Right forelimb (tissue), 1 donor: ENCODE data around the gene TBC1D21.
A peak's percentile ranks its signal among the peaks of the same experiment; 100 is the strongest.

Source experiments
- DNase-seq: peaks from one replicate; pipeline ENCODE4 v3.0.0-alpha.2; 2018

TBC1D21 gene

GRCh38 chr15:73891328-73892315 is 18.3 kb downstream of the TBC1D21 start:
- no peak for DNase-seq

- no peak for DNase-seq
These were observed 19.3 kb downstream of the TBC1D21 start for GRCh38 chr15:73892446-73893226.

GRCh38 chr15:73894133-73894814 is 20.9 kb downstream of the TBC1D21 start:
- DNase-seq, result no peak

DNA sequence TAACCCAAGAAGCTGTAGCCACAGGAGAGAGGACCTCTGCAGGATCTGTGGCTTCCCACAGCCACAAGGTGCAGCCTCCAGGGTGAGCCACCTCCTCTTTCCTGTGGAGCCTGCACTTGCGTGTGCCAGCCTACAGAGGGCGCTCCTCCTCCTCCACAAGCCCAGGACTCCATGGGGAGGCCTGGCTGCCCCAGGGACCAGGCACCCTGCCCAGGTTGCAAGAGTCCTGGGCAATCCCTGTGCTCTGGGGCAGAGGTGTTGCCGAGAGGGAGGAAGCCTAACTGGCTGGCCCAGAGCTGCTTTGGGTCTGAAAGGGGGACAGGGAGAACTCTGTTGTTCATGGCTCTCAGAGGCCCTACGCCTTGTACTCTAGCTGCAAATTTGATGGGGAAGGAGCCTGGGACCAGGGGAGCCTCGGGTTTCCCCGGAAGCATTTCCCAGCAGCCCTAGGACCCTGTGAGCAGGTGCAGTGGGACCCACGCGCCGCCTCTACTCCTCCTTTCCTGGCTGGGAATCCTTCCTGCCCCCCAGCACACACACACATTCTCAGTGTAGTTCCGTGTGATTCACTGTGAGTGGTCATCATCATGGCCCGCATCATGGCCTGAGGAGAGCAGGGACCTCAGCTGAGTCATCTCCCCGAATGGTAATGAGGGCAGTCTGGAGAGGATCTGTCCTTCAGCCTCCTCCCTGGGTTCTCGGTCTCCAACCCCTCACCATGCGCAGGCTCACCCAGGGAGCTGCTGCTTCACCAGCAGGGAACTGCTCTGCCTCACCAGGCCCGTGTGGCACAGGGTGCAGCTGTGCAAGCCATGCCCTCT is 24.3 kb downstream of the TBC1D21 start:
- DNase-seq, result no peak

GRCh38 chr15:73899197-73900094 is 26.1 kb downstream of the TBC1D21 start:
- no peak for DNase-seq

GRCh38 chr15:73900095-73900712 is 26.8 kb downstream of the TBC1D21 start:
- DNase-seq, result peak; percentile 54

GRCh38 chr15:73901126-73901810 is 27.9 kb downstream of the TBC1D21 start:
- no peak for DNase-seq

DNA sequence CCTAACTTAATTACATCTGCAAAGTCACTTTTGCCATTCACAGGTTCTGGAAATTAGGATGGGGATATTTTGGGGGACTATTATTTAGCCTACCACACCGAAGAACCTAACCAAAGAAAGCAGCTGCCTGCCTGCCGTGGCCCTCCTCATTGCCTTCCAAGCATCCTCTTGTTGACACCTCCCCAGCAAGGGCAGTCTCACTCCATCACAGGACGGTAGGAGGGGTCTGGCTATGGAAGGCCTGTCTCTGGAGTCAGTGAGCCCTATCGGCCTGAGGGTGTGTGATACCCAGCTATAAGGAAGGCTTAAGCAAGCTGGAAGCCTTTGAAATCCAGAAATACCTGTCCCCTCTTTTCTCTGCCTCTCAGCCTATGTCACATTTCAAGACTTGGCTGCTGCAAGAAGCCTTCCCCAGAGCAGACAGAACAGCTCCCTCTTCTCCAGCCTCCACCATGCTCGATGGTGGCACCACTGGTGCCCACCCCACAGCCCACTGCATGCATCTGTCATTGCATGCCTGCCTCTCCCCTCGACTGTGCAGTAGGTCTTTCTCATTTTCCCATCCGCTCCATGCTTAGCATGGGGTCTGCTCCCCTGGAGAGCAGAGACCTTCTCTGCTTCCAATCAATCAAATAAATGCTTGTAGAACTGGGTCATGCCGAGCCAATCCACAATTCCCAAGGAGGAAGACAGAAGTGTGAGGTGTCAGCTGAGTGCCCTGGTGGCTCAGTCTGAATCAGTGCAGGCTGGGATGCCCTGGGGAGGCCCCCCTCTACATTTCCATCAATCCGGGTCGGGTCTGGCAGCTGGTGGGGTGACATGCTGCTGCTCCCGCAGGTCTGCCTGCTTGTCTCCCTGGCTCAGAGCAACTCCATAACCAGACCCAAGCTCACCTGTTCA is 29.0 kb downstream of the TBC1D21 start:
- DNase-seq, result no peak

DNA sequence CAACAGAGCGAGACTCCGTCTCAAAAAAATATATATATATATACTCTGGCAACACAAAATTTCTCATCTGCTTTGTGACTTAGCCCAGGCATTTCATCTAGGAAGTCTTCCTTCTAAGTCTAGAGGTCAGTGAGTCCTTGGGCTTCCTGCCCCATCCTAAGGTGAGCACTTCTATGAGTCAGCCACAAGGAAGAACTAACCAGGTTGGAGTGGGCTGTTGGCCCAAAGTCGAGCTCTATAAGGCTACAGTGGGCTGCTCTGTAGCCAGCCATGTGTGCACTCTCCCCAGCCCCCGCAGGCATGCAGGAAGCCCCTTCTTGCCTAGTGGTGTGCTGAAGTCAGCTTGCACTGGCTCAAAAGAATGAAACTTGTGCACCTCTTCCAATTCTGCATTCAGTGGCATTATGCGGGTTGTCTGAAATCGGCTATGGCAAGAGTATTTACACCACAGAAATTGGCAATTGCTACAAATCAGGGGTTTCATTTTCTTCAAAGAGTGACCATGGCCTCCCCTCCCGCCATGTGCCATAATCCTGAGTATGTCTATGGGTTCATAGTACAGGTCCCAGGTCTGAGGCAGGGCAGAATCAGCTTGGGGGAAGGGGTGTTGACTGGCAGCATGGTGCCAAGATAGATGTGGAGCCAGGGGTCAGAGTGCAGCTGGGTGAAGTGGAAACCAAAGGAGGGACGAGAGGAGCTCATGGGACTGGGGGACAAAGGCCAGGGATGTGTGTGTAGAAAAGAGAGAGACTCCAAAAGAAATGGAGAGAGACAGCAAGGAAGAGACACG is 30.9 kb downstream of the TBC1D21 start:
- no peak for DNase-seq

DNA sequence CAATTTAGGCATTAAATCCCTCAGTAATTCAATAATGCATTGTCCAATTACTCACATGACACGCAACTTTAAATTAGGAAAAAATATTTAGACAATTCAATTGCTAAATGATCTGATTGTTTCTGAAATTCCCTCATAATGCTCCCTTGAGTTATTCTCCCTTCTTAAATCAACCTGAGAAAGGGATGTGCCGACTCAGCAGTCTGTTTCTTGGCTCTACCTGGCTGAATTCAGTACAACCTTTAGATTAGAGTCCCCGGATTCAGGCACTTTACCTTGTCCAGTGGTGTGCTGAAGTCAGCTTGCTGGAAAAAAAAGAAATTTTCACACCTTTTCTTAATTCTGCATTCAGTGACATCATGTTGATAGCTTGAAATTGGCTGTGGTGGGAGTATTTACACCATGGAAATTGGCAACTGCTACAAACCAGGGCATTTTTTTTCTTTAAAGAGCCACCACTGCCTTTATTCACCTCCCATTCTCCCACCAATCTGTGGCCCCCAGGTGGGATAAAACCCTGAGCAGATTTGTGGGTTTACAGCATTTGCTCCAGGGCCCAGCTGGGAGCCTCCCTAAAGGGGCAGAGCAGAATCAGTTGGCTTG is 32.0 kb downstream of the TBC1D21 start:
- no peak for DNase-seq

GRCh38 chr15:73906346-73907034 is 33.1 kb downstream of the TBC1D21 start:
- DNase-seq, result no peak

DNA sequence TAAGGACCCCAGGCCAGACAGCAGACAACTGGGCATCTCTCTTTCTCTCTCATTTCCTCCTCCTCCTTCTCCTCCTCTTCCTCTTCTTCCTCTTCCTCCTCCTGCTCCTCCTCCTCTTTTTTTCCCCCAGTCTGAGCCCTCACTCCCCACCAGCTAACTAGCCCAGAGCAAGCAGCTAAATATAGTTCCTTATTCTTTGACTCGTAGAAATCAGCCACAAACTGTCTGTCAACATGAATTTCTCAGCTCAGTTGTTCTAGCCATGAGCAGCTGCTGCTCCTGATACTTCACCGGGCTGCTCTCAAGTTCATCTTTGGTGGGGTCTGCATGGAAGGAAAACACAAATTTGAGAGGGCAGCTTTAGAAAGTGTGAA is 33.7 kb downstream of the TBC1D21 start:
- DNase-seq, result no peak

GRCh38 chr15:73908030-73908821 is 34.9 kb downstream of the TBC1D21 start:
- DNase-seq, result peak; percentile 89

- DNase-seq, result no peak
These were observed 35.4 kb downstream of the TBC1D21 start for GRCh38 chr15:73908822-73909122.

DNA sequence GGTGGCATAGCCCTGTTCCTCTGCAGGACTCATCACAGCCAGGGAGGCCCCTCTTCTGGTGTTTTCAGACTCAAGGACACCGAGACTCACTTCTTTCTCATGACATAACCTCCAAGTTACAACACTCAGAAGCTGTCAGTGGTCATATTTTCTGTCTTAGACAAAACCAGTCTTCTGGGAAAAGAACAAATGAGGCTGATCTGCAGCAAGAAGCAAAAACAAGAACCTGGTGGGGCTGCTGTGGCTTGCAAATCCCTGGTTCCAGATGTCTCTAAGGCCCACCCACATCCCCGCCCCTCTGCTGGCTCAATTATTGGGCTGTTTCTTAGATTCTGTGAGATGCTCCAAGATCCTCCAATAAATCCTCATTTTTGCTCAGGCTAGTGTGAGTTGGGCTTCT is 36.3 kb downstream of the TBC1D21 start:
- DNase-seq, result no peak

GRCh38 chr15:73910522-73911303 is 37.3 kb downstream of the TBC1D21 start:
- no peak for DNase-seq
